A549 treated with GW870086 at 1 μM for 4 hours (cell line): ENCODE results near the gene PRELID3B. TPM values are rescaled to one million over a fixed set of nuclear protein-coding genes. Genes with fewer than 3 reads are reported as not detected.

Experiments
- total RNA-seq: library from RNA; stranded (reverse); fragments of 200-300 nt; extraction: Qiagen RNA extraction; gene quantifications from 5 replicates; pipeline ENCODE4 v1.2.3, GENCODE V29; 2022; ENCODE audit warnings: low read depth

Gene PRELID3B
- 54.9 to 71.9 TPM (median 61.7 TPM) in 5 replicates for total RNA-seq

GRCh38 chr20:59042151-59042795, at the start of gene PRELID3B:
TSS of gene PRELID3B (minus strand) at chr20:59042786. CDS start at chr20:59042730, 56 bp downstream.

GRCh38 chr20:59032023-59032712, 10.4 kb downstream of the PRELID3B start, which contains the start of gene ATP5F1E:
TSS of gene ATP5F1E (minus strand) at chr20:59032335. CDS start at chr20:59032251, 84 bp downstream.

GRCh38 chr20:59019217-59019616, 23.4 kb downstream of the PRELID3B start, which contains the start of gene TUBB1:
TSS of gene TUBB1 (plus strand) at chr20:59019429. CDS start at chr20:59019523, 94 bp downstream.

GRCh38 chr20:59006864-59007664, 35.5 kb downstream of the PRELID3B start, which contains the start of gene CTSZ:
TSS of gene CTSZ (minus strand) at chr20:59007254. CDS start at chr20:59007128, 126 bp downstream.

Other genes starting within 250 kb of the PRELID3B start
- not detected in 5 replicates for gene GNAS-AS1, start 191.9 kb downstream of the PRELID3B start, total RNA-seq
- gene GNAS, start 190.1 kb downstream of the PRELID3B start, total RNA-seq = 656 to 742 TPM (median 715 TPM) in 5 replicates
- gene NELFCD, start 61.5 kb downstream of the PRELID3B start, total RNA-seq = 41.3 to 47.1 TPM (median 45.8 TPM) in 5 replicates
- gene CTSZ, start 35.5 kb downstream of the PRELID3B start, total RNA-seq = 150 to 188 TPM (median 178 TPM) in 5 replicates
- 0.05 TPM in 1 of 5 replicates, not detected in the others for gene TUBB1, start 23.4 kb downstream of the PRELID3B start, total RNA-seq
- gene ATP5F1E, start 10.5 kb downstream of the PRELID3B start, total RNA-seq = 92.9 to 127 TPM (median 101 TPM) in 5 replicates
- not detected in 5 replicates for gene ZNF831, start 121.0 kb upstream of the PRELID3B start, total RNA-seq